ENCODE measurements around the gene SMC1A. TPM values are rescaled to one million over a fixed set of nuclear protein-coding genes. Genes with fewer than 3 reads are reported as not detected.
A peak's percentile ranks its signal among the peaks of the same experiment; 100 is the strongest.

Gene SMC1A
- polyA plus RNA-seq, 1 experiment: 25.3 TPM

DNA sequence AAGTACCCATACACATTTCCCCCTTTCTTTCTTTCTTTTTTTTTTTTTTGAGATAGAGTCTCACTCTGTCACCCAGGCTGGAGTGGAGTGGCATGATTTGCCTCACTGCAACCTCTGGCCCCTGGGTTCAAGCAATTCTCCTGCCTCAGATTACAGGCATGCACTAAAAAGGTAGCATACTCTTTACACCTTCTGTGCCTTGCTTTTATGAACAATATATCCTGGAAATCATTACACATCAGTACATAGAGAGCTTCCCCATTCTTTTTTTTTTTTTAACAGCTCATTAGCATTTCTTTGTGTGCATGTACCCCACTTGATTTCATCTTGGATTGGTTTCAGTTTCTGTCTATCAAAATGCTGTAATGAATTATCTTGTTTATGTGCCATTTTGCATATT, 30.4 kb upstream of the SMC1A start:
- no peak for DNase-seq (ENCODE audit: low read depth, low spot score)
- H3K9me3 ChIP-seq (ENCODE audit: control insufficient read depth, insufficient read depth, low read length): no peaks in the 10 kb centered on the region
- no peaks in the 10 kb centered on the region for H3K27me3 ChIP-seq (ENCODE audit: control insufficient read depth, insufficient read depth, low read length)
- TF ChIP-seq, protein P1, sequence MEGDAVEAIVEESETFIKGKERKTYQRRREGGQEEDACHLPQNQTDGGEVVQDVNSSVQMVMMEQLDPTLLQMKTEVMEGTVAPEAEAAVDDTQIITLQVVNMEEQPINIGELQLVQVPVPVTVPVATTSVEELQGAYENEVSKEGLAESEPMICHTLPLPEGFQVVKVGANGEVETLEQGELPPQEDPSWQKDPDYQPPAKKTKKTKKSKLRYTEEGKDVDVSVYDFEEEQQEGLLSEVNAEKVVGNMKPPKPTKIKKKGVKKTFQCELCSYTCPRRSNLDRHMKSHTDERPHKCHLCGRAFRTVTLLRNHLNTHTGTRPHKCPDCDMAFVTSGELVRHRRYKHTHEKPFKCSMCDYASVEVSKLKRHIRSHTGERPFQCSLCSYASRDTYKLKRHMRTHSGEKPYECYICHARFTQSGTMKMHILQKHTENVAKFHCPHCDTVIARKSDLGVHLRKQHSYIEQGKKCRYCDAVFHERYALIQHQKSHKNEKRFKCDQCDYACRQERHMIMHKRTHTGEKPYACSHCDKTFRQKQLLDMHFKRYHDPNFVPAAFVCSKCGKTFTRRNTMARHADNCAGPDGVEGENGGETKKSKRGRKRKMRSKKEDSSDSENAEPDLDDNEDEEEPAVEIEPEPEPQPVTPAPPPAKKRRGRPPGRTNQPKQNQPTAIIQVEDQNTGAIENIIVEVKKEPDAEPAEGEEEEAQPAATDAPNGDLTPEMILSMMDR (IDR thresholded peaks at IDR 0.05; ENCODE audit: low read depth, low read length): no peak
- no peak overlapping the region for H3K4me3 ChIP-seq (ENCODE audit: low read depth, low read length)
- POLR2A ChIA-PET: interaction anchor here (0.6 kb wide), 1 partner anchor 126 kb away, joined by 6 read pairs; no protein-coding TSS in a partner anchor
- no peak overlapping the region for H3K27ac ChIP-seq (ENCODE audit: low read depth, low read length)
- CTCF ChIA-PET: interaction anchor here (1.0 kb wide), 1 partner anchor 30 kb away, joined by 3 read pairs; no protein-coding TSS in a partner anchor

DNA sequence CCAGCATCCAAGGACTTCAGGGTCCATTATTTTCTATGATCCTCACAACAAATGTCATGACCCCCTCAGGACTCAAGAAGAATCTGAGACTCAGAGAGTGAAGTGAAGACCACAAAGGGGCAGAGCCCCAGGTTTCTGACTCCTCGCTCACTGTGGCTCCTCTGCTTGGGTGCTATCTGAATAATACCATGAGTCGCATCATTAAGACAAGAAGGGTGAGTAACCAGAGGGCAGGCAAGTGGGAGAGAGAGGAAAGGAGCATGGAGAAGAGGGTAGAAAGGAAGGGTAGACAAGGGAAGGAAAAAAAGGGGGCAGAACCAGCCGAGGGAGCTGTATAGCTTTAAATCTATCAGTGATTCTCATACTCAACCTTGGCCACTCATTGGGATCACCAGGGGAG, 27.2 kb upstream of the SMC1A start:
- H3K9me3 ChIP-seq (ENCODE audit: control insufficient read depth, insufficient read depth, low read length): no peaks in the 10 kb centered on the region
- H3K27ac ChIP-seq (ENCODE audit: low read depth, low read length): no peak overlapping the region
- POLR2A ChIA-PET: no interaction called here
- H3K27me3 ChIP-seq (ENCODE audit: control insufficient read depth, insufficient read depth, low read length): no peaks in the 10 kb centered on the region
- no peak for DNase-seq (ENCODE audit: low read depth, low spot score)
- CTCF ChIA-PET: interaction anchor here (1.1 to 1.8 kb wide), 2 partner anchors 33 to 136 kb away, joined by 3 to 5 read pairs; no protein-coding TSS in a partner anchor
- H3K4me3 ChIP-seq (ENCODE audit: low read depth, low read length): no peak overlapping the region
- TF ChIP-seq, protein P1 (IDR thresholded peaks at IDR 0.05; ENCODE audit: low read depth, low read length): no peak

DNA sequence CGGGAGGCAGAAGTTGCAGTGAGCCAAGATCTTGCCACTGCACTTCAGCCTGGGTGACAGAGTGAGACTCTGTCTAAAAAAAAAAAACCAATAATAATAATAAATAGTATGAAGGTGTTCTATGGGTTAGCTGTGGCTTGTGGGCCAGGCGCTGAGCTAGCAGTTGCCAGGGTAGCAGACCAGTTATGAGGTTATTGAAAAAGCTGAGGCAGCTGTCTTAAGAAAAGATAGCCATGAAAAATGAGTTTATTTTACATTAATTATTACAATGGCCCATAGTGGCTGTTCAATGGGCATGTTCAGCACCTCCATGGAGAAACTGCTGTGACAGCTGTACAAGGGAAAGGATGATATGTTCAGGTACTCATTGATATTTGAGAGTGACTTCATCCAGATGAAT, 25.0 kb upstream of the SMC1A start:
- CTCF ChIA-PET: interaction anchor here (0.8 to 2.1 kb wide), 5 partner anchors 11 to 130 kb away, joined by 3 to 8 read pairs (median 4); no protein-coding TSS in a partner anchor

DNA sequence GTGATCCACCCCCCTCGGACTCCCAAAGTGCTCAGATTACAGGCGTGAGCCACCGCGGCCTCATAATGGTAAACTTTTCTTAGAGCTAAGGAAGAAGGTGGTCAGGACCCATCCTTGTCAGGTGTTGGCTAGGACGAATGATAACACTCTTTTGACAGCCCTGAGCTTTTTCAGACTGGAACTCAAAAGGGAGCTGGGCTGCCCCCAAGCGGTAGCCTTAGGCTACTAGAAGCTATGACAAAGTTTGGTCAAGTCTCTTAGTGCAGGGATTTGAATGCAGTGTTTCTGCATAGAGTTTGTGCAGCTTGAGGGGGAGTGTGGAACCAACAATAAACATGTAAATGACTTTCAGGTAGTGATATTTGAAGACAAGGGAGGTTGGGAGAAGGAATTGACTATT, 23.5 kb upstream of the SMC1A start:
- DNase-seq (ENCODE audit: low read depth, low spot score): no peak
- Histone ChIP-seq H3K9me3 (ENCODE audit: control insufficient read depth, insufficient read depth, low read length) (no peaks in the 10 kb centered on the region), H3K27ac (ENCODE audit: low read depth, low read length) (no peak overlapping the region), H3K4me3 (ENCODE audit: low read depth, low read length) (no peak overlapping the region), H3K27me3 (ENCODE audit: control insufficient read depth, insufficient read depth, low read length) (no peaks in the 10 kb centered on the region)
- TF ChIP-seq, protein P1 (IDR thresholded peaks at IDR 0.05; ENCODE audit: low read depth, low read length): peak; percentile 61
- ChIA-PET CTCF (interaction anchor here (0.7 to 2.0 kb wide), 17 partner anchors 9 to 190 kb away, joined by 3 to 9 read pairs (median 3); no protein-coding TSS in a partner anchor), POLR2A (interaction anchor here (0.7 kb wide), 1 partner anchor 85 kb away, joined by 3 read pairs; no protein-coding TSS in a partner anchor)

More for the DNA sequence above, 25.0 kb upstream of the SMC1A start:
- TF ChIP-seq, protein P1 (IDR thresholded peaks at IDR 0.05; ENCODE audit: low read depth, low read length): no peak
- H3K27me3 ChIP-seq (ENCODE audit: control insufficient read depth, insufficient read depth, low read length): no peaks in the 10 kb centered on the region
- DNase-seq (ENCODE audit: low read depth, low spot score): no peak
- no peak overlapping the region for H3K27ac ChIP-seq (ENCODE audit: low read depth, low read length)
- POLR2A ChIA-PET: no interaction called here
- H3K4me3 ChIP-seq (ENCODE audit: low read depth, low read length): no peak overlapping the region
- no peaks in the 10 kb centered on the region for H3K9me3 ChIP-seq (ENCODE audit: control insufficient read depth, insufficient read depth, low read length)

DNA sequence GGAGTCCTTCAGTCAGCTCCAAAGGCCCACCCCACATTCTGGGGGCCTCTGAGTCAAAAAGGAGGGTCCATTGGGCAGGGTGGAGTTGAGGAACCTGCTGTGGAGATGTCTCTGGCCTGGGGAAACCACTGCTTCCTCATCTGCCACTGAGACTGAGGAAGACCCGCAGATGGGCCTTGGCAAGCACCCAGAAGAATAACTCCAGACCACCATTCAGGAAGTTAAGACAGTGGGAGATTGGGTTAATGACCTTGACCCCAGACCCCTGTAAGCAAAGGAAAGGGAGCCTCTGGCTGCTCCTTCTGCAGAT, 19.8 kb upstream of the SMC1A start:
- DNase-seq (ENCODE audit: low read depth, low spot score): no peak
- no peaks in the 10 kb centered on the region for H3K27me3 ChIP-seq (ENCODE audit: control insufficient read depth, insufficient read depth, low read length)
- H3K9me3 ChIP-seq (ENCODE audit: control insufficient read depth, insufficient read depth, low read length): no peaks in the 10 kb centered on the region
- TF ChIP-seq, protein P1 (IDR thresholded peaks at IDR 0.05; ENCODE audit: low read depth, low read length): no peak
- ChIA-PET CTCF (interaction anchor here (1.5 kb wide), 1 partner anchor 16 kb away, joined by 3 read pairs; no protein-coding TSS in a partner anchor), POLR2A (interaction anchor here (1.0 kb wide), 1 partner anchor 19 kb away, joined by 3 read pairs; the partner anchor contains the start of genes RIBC1 and SMC1A)
- no peak overlapping the region for H3K4me3 ChIP-seq (ENCODE audit: low read depth, low read length)
- no peak overlapping the region for H3K27ac ChIP-seq (ENCODE audit: low read depth, low read length)

Data from AG04450 (cell line).